NCI-H146 treated with DMSO at 0.1 percent for 48 hours (cell line): ENCODE results near the gene PERCC1.
"Not testable (repeated sequence)": the region's sequence is repeated elsewhere in the genome, so short reads cannot be mapped to it uniquely, and the experiment has no call there.

Experiments used
- DNase-seq: peaks from one replicate; lab custom pipeline; 2025; ENCODE audit not compliant: unreplicated experiment; lab: John Stamatoyannopoulos, UW

PERCC1 gene

GRCh38 chr16:1466054-1466453, 35.2 kb downstream of the PERCC1 start:
- DNase-seq = no peak

- DNase-seq = no peak
Observed at GRCh38 chr16:1466968-1467521, 36.2 kb downstream of the PERCC1 start.

- no peak for DNase-seq
Observed at GRCh38 chr16:1468426-1468810, 37.5 kb downstream of the PERCC1 start.

GRCh38 chr16:1469141-1469540, 38.3 kb downstream of the PERCC1 start:
- DNase-seq = not testable (repeated sequence)

- no peak for DNase-seq
Observed at GRCh38 chr16:1469693-1470201, 38.9 kb downstream of the PERCC1 start.

- no peak for DNase-seq
Observed at GRCh38 chr16:1470481-1471251, 39.8 kb downstream of the PERCC1 start.

- no peak for DNase-seq
Observed at GRCh38 chr16:1471569-1472194, 40.8 kb downstream of the PERCC1 start.

GRCh38 chr16:1472974-1473373, 42.1 kb downstream of the PERCC1 start:
- DNase-seq = no peak

- no peak for DNase-seq
Observed at GRCh38 chr16:1474082-1474795, 43.4 kb downstream of the PERCC1 start.

GRCh38 chr16:1474796-1475551, 44.1 kb downstream of the PERCC1 start, which contains the start of gene CLCN7:
CLCN7 (minus strand) TSS chr16:1475028; CDS start chr16:1474974, 54 bp downstream.
- DNase-seq = peak; percentile 69

GRCh38 chr16:1475552-1476114, 44.8 kb downstream of the PERCC1 start:
- no peak for DNase-seq

GRCh38 chr16:1477033-1477432, 46.2 kb downstream of the PERCC1 start:
- DNase-seq = no peak

- not testable (repeated sequence) for DNase-seq
Observed at GRCh38 chr16:1478937-1479336, 48.1 kb downstream of the PERCC1 start.

- DNase-seq = no peak
Observed at GRCh38 chr16:1481906-1482835, 51.3 kb downstream of the PERCC1 start.
